RWPE1 (cell line): ENCODE data around the gene LIPC.

Experiments used
- CTCF ChIA-PET: fragments of 350-600 bp; sonication (Branson Sonifier 250); formaldehyde crosslinking; extraction: SDS; loops from one replicate; lab custom pipeline; 2021; lab: Yijun Ruan, JAX
- POLR2A ChIA-PET: fragments of 400-600 bp; formaldehyde crosslinking; extraction: SDS; loops from one replicate; lab custom pipeline; 2020; ENCODE audit warnings: antibody characterized with exemption; ENCODE audit not compliant: low non-redundant PET; lab: Yijun Ruan, JAX
- DNase-seq: peaks from one replicate; pipeline ENCODE4 v3.0.0; 2012; ENCODE audit warnings: low spot score
- H3K27ac ChIP-seq: fragments of 450-650 bp; 2 replicates; pipeline ENCODE4 v1.5.1; 2017
- CTCF ChIP-seq: fragments of 450-650 bp; conservative IDR thresholded peaks from 2 replicates; pipeline ENCODE4 v1.5.1; 2017; ENCODE audit warnings: low read depth, mild to moderate bottlenecking

The LIPC gene

GRCh38 chr15:58558777-58559176 lies 127.0 kb downstream of the LIPC start:
- H3K27ac ChIP-seq, result no peak overlapping the region
- no peak for TF ChIP-seq CTCF
- no peak for DNase-seq
- ChIA-PET CTCF (interaction anchor here (0.6 kb wide), 1 partner anchor 82 kb away, joined by 3 read pairs; no protein-coding TSS in a partner anchor), POLR2A (no interaction called here)

DNA sequence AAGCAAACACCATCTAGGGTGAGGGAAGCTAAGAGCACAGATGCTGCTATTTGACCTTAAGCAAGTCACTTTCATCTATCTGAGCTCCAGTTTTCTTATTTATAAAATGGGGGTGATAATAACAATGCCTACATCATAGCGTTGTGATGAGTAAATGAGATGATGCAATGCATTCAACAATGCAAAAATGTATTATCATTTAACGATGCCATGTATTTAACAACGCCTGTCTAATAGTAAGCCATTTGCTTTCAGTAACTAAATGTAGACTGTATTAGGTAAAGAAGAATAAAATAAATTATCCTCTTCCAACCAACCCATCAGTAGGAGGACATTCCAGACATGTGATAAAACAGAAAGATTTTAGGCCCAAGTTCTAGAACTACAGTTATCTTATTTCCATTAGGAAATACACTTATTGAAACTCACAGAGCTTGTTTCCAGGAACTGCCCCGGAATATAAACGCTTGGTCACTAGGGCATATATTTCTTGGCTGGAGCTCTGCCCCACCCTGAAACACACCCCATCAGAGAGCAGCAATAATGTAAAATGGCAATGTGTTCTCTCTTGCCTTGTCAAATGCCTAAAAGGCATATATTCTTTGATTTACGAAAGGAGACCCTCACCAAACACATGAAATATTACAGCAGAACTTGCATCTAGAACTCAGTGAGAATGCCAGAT lies 128.3 kb downstream of the LIPC start:
- ChIA-PET POLR2A (no interaction called here), CTCF (interaction anchor here (1.0 to 1.2 kb wide), 2 partner anchors 15 to 26 kb away, joined by 3 read pairs; no protein-coding TSS in a partner anchor)
- TF ChIP-seq CTCF, result no peak
- no peak overlapping the region for H3K27ac ChIP-seq
- no peak for DNase-seq

GRCh38 chr15:58561321-58561720 lies 129.5 kb downstream of the LIPC start:
- no peak for DNase-seq
- H3K27ac ChIP-seq, result no peak overlapping the region
- TF ChIP-seq CTCF, result no peak
- ChIA-PET CTCF (no interaction called here), POLR2A (no interaction called here)

DNA sequence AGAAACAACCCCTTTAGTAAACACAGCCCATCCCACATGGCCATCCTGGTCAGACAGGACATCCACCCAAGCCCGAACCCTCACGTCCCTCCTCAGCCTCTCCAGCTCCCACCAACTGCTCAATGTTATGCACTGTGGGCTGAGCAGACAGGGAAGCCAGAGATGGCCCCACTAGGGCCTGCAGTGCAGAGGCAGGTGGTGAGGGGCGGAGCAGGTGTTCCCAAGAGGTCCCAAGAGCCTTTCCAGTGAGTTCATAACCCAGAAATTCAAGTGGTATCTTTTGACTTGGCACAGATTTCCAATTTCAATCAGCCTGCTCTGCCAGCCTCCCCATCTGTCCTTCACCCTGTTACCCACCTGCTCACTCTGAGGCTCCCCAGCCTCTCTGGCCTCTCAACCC lies 130.3 kb downstream of the LIPC start:
- CTCF ChIA-PET, result no interaction called here
- POLR2A ChIA-PET, result no interaction called here
- no peak for DNase-seq
- no peak for TF ChIP-seq CTCF
- no peak overlapping the region for H3K27ac ChIP-seq

DNA sequence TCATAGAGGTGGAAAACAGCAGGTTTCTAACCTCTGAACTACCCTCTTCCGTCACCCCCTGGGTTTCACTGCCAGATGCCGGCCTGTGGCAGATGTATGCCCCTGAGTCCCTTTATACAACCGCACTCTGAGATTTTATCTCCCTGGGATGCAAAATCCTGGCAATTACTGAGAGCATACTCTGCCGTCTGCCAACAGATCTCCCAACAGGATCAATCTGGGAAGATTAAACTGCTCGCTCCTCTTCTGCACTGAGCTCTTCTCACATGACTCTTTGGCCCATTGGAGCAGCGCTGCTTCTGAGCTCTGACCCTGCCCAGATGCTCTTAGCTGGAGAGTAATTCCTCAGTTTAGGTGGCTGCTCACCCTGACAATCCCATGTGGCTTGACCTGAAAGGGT lies 133.2 kb downstream of the LIPC start:
- no peak for TF ChIP-seq CTCF
- ChIA-PET CTCF (no interaction called here), POLR2A (no interaction called here)
- DNase-seq, result no peak
- no peak overlapping the region for H3K27ac ChIP-seq

- no peak overlapping the region for H3K27ac ChIP-seq
- DNase-seq, result no peak
- POLR2A ChIA-PET, result no interaction called here
- CTCF ChIA-PET, result no interaction called here
- TF ChIP-seq CTCF, result no peak
These were observed 133.8 kb downstream of the LIPC start for GRCh38 chr15:58565619-58566018.
